Measurements from ENCODE around the gene ZW10. TPM values are rescaled to one million over a fixed set of nuclear protein-coding genes. Genes with fewer than 3 reads are reported as not detected.

ZW10 gene
- total and polyA plus RNA-seq, 2 donors (not counting 1 experiment from before 2014, with no cell fraction given) = 4.8 to 11.9 TPM

DNA sequence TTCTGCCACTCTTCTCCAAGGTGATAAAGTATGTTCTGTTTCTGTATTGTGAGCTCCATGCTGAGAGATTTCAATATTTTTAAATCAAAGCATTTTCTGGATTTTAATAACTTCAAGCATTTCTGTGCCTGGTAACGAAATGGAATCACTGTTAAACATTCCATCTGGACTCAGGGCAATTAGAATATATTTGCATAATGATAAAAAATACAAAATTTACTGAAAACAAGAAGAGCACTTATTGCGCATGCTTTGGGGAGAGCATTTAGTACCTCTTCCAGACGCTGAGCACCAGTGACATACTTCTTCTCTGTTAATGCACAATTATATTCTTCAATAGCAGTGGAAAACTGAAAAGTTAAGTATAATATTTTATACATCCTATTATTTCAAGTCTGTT lies 13.3 kb downstream of the ZW10 start:
- Mint-ChIP-seq H3K4me3 (no peak overlapping the region), H3K4me1 (peaks cover 4% of the 10 kb centered on the region), H3K9me3 (ENCODE audit: insufficient read depth) (no peaks in the 10 kb centered on the region), H3K27me3 (no peaks in the 10 kb centered on the region), H3K27ac (no peak overlapping the region)
- H3K9ac ChIP-seq (ENCODE audit: low read length) = no peak overlapping the region
- no peak overlapping the region for H3K27ac ChIP-seq (ENCODE audit: low read length in 2 of 2)
- TF ChIP-seq, protein P1, sequence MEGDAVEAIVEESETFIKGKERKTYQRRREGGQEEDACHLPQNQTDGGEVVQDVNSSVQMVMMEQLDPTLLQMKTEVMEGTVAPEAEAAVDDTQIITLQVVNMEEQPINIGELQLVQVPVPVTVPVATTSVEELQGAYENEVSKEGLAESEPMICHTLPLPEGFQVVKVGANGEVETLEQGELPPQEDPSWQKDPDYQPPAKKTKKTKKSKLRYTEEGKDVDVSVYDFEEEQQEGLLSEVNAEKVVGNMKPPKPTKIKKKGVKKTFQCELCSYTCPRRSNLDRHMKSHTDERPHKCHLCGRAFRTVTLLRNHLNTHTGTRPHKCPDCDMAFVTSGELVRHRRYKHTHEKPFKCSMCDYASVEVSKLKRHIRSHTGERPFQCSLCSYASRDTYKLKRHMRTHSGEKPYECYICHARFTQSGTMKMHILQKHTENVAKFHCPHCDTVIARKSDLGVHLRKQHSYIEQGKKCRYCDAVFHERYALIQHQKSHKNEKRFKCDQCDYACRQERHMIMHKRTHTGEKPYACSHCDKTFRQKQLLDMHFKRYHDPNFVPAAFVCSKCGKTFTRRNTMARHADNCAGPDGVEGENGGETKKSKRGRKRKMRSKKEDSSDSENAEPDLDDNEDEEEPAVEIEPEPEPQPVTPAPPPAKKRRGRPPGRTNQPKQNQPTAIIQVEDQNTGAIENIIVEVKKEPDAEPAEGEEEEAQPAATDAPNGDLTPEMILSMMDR (IDR thresholded peaks at IDR 0.05) = no peak
- TF ChIP-seq EZH2 (IDR thresholded peaks at IDR 0.05; ENCODE audit: borderline replicate concordance, insufficient read depth, low read depth, low read length, poor library complexity, severe bottlenecking) = no peak
- DNase-seq (no peak), ATAC-seq (ENCODE audit: low read depth) (no peak)
- no peaks in the 10 kb centered on the region for H3K27me3 ChIP-seq (replicated peaks in 1 of 4; ENCODE audit: control extremely low read depth in 1 of 4, control insufficient read depth in 3 of 4, insufficient read depth in 4 of 4, low read length in 3 of 4)
- CTCF ChIA-PET = no interaction called here
- H4K20me1 ChIP-seq (ENCODE audit: control insufficient read depth, insufficient read depth, low read length, poor library complexity, severe bottlenecking) = no peaks in the 10 kb centered on the region
- H3K9me3 ChIP-seq (ENCODE audit: control extremely low read depth in 1 of 3, control insufficient read depth in 2 of 3, insufficient read depth in 1 of 3, low read length in 2 of 3) = peaks cover 0 to 3% (median 0%) of the 10 kb centered on the region in 3 donors
- POLR2A ChIA-PET = no interaction called here
- H3K4me3 ChIP-seq (ENCODE audit: control extremely low read depth in 1 of 5, extremely low read depth in 1 of 5, insufficient read depth in 1 of 5, low read depth in 2 of 5, low read length in 4 of 5) = no peak overlapping the region
- H2AFZ ChIP-seq (ENCODE audit: insufficient read depth, low read depth, low read length, poor library complexity, severe bottlenecking) = no peak overlapping the region
- no peak overlapping the region for H3K4me2 ChIP-seq (replicated peaks; ENCODE audit: low read depth, low read length, poor library complexity, severe bottlenecking)
- H3K79me2 ChIP-seq (ENCODE audit: control insufficient read depth, insufficient read depth, low read length) = peaks cover 7% of the 10 kb centered on the region
- H3K36me3 ChIP-seq (replicated peaks in 1 of 2; ENCODE audit: control extremely low read depth in 1 of 2, control insufficient read depth in 1 of 2, extremely low read depth in 1 of 2, insufficient read depth in 2 of 2, low read length in 1 of 2) = peaks cover 14 to 53% of the 10 kb centered on the region in 2 experiments
- H3K4me1 ChIP-seq (ENCODE audit: control insufficient read depth in 2 of 2, insufficient read depth in 2 of 2, low read length in 2 of 2) = no peaks in the 10 kb centered on the region
- intact Hi-C loops (cut with micrococcal nuclease) = no loop called here
- no CpG with 5 or more reads among the region's 3 CpGs for WGBS (ENCODE audit: insufficient coverage)

DNA sequence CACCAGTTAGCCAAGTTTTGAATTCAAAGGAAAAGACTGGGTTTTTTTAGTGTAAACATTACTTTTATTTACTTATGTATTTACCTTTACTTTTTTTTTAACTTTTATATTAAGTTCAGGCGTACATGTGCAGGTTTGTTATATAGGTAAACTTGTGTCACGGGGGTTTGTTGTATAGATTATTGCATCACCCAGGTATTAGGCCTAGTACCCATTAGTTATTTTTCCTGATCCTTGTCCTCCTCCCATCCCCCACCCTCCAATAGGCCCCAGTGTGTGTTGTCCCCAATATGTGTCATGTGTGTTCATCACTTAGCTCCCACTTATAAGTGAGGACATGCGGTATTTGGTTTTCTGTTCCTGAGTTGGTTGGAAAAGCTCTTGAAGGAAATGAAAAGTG lies 20.6 kb downstream of the ZW10 start:
- H3K4me2 ChIP-seq (replicated peaks; ENCODE audit: low read depth, low read length, poor library complexity, severe bottlenecking) = no peak overlapping the region
- peaks cover 9 to 25% of the 10 kb centered on the region in 2 experiments for H3K36me3 ChIP-seq (replicated peaks in 1 of 2; ENCODE audit: control extremely low read depth in 1 of 2, control insufficient read depth in 1 of 2, extremely low read depth in 1 of 2, insufficient read depth in 2 of 2, low read length in 1 of 2)
- no peak overlapping the region for H2AFZ ChIP-seq (ENCODE audit: insufficient read depth, low read depth, low read length, poor library complexity, severe bottlenecking)
- no peaks in the 10 kb centered on the region for H3K27me3 ChIP-seq (replicated peaks in 1 of 4; ENCODE audit: control extremely low read depth in 1 of 4, control insufficient read depth in 3 of 4, insufficient read depth in 4 of 4, low read length in 3 of 4)
- H3K27ac Mint-ChIP-seq = no peak overlapping the region
- H3K79me2 ChIP-seq (ENCODE audit: control insufficient read depth, insufficient read depth, low read length) = no peaks in the 10 kb centered on the region
- no peak for DNase-seq
- H3K4me1 ChIP-seq (ENCODE audit: control insufficient read depth in 2 of 2, insufficient read depth in 2 of 2, low read length in 2 of 2) = no peaks in the 10 kb centered on the region
- no peaks in the 10 kb centered on the region for H3K4me1 Mint-ChIP-seq
- no peak overlapping the region for H3K4me3 Mint-ChIP-seq
- no peaks in the 10 kb centered on the region for H3K27me3 Mint-ChIP-seq
- no CpG with 5 or more reads among the region's 3 CpGs for WGBS (ENCODE audit: insufficient coverage)
- ChIA-PET CTCF (interaction anchor here (1.0 kb wide), 1 partner anchor 9 kb away, joined by 3 read pairs; no protein-coding TSS in a partner anchor), POLR2A (no interaction called here)
- H3K9me3 ChIP-seq (ENCODE audit: control extremely low read depth in 1 of 3, control insufficient read depth in 2 of 3, insufficient read depth in 1 of 3, low read length in 2 of 3) = no peaks in the 10 kb centered on the region
- ATAC-seq (ENCODE audit: low read depth) = no peak
- intact Hi-C loops (cut with micrococcal nuclease) = no loop called here
- H3K9ac ChIP-seq (ENCODE audit: low read length) = no peak overlapping the region
- TF ChIP-seq, protein P1 (IDR thresholded peaks at IDR 0.05) = no peak
- no peak for TF ChIP-seq EZH2 (IDR thresholded peaks at IDR 0.05; ENCODE audit: borderline replicate concordance, insufficient read depth, low read depth, low read length, poor library complexity, severe bottlenecking)
- H3K27ac ChIP-seq (ENCODE audit: low read length in 2 of 2) = no peak overlapping the region
- no peak overlapping the region for H3K4me3 ChIP-seq (ENCODE audit: control extremely low read depth in 1 of 5, extremely low read depth in 1 of 5, insufficient read depth in 1 of 5, low read depth in 2 of 5, low read length in 4 of 5)
- H4K20me1 ChIP-seq (ENCODE audit: control insufficient read depth, insufficient read depth, low read length, poor library complexity, severe bottlenecking) = no peaks in the 10 kb centered on the region
- no peaks in the 10 kb centered on the region for H3K9me3 Mint-ChIP-seq (ENCODE audit: insufficient read depth)
